22Rv1 (cell line): ENCODE measurements around the gene CHID1.

ENCODE experiments used
- H3K27ac ChIP-seq: fragments of 450-650 bp; 2 replicates; pipeline ENCODE4 v1.5.1; 2017
- CTCF ChIP-seq: fragments of 450-650 bp; IDR thresholded peaks from 2 replicates; pipeline ENCODE4 v1.5.1; 2017; ENCODE audit warnings: mild to moderate bottlenecking
- ZFX ChIP-seq: fragments of 450-650 bp; IDR thresholded peaks from 2 replicates; pipeline ENCODE4 v1.6.1; 2017; ENCODE audit warnings: antibody characterized with exemption, borderline replicate concordance

The CHID1 gene

GRCh38 chr11:899724-900123 lies 10.9 kb downstream of the CHID1 start:
- no peak for TF ChIP-seq CTCF
- TF ChIP-seq ZFX = no peak

GRCh38 chr11:898540-899190 lies 11.9 kb downstream of the CHID1 start:
- no peak overlapping the region for H3K27ac ChIP-seq
- TF ChIP-seq CTCF = no peak; the same call in 1 of the 2 replicates

More at GRCh38 chr11:899724-900123, 10.9 kb downstream of the CHID1 start:
- H3K27ac ChIP-seq = no peak overlapping the region

GRCh38 chr11:898143-898511 lies 12.5 kb downstream of the CHID1 start:
- peak; percentile 59 for TF ChIP-seq CTCF
- TF ChIP-seq ZFX = no peak
- H3K27ac ChIP-seq = no peak overlapping the region

- no peak overlapping the region for H3K27ac ChIP-seq
- no peak for TF ChIP-seq ZFX
- no peak for TF ChIP-seq CTCF
These were observed 13.1 kb downstream of the CHID1 start for GRCh38 chr11:897253-898142.

- no peak overlapping the region for H3K27ac ChIP-seq
- TF ChIP-seq CTCF = no peak
- TF ChIP-seq ZFX = no peak
These were observed 15.1 kb downstream of the CHID1 start for GRCh38 chr11:895331-896110.

- TF ChIP-seq ZFX (no peak), CTCF (no peak)
- H3K27ac ChIP-seq = no peak overlapping the region
These were observed 15.9 kb downstream of the CHID1 start for GRCh38 chr11:894575-895201.
